DOHH2 (cell line): Measurements from ENCODE around the gene IPCEF1.
"Not testable (repeated sequence)": the region's sequence is repeated elsewhere in the genome, so short reads cannot be mapped to it uniquely, and the experiment has no call there.

Experiments
- H3F3A ChIP-seq: fragments of 200-600 bp; sonication (generic), shearing (Covaris generic); 2 replicates; pipeline ENCODE4 v1.6.0; 2016; ENCODE audit warnings: antibody characterized with exemption, mild to moderate bottlenecking; ENCODE audit not compliant: control insufficient read depth, insufficient read depth
- H3K27ac ChIP-seq: fragments of 200-600 bp; sonication (generic); 2 replicates; pipeline ENCODE4 v1.5.1; 2014; ENCODE audit warnings: low read depth, mild to moderate bottlenecking, low read length, moderate library complexity
- H3K27me3 ChIP-seq: fragments of 200-600 bp; sonication (generic); 2 replicates; pipeline ENCODE4 v1.6.1; 2014; ENCODE audit warnings: mild to moderate bottlenecking, low read length, mixed read lengths; ENCODE audit not compliant: control insufficient read depth
- H3K36me3 ChIP-seq: fragments of 200-600 bp; sonication (generic); 2 replicates; pipeline ENCODE4 v1.6.1; 2014; ENCODE audit warnings: mild to moderate bottlenecking, low read length, moderate library complexity, mixed read lengths; ENCODE audit not compliant: control insufficient read depth
- H3K4me1 ChIP-seq: fragments of 200-600 bp; sonication (generic); 2 replicates; pipeline ENCODE4 v1.6.1; 2014; ENCODE audit warnings: mild to moderate bottlenecking, low read length, mixed read lengths; ENCODE audit not compliant: control insufficient read depth
- H3K4me2 ChIP-seq: fragments of 200-600 bp; sonication (generic); 2 replicates; pipeline ENCODE4 v1.6.0; 2014; ENCODE audit warnings: mild to moderate bottlenecking, low read length, moderate library complexity
- H3K4me3 ChIP-seq: fragments of 200-600 bp; sonication (generic); 2 replicates; pipeline ENCODE4 v1.5.1; 2014; ENCODE audit warnings: mild to moderate bottlenecking, low read length, mixed read lengths
- H3K79me2 ChIP-seq: fragments of 200-600 bp; sonication (generic); 2 replicates; pipeline ENCODE4 v1.6.1; 2014; ENCODE audit warnings: mild to moderate bottlenecking, low read length, mixed read lengths; ENCODE audit not compliant: control insufficient read depth
- H3K9me2 ChIP-seq: fragments of 200-600 bp; sonication (generic); replicated peaks from 2 replicates; pipeline ENCODE4 v1.6.1; 2014; ENCODE audit warnings: mild to moderate bottlenecking, low read length, mixed read lengths; ENCODE audit not compliant: control insufficient read depth
- H3K9me3 ChIP-seq: fragments of 200-600 bp; sonication (generic); 2 replicates; pipeline ENCODE4 v1.6.1; 2014; ENCODE audit warnings: antibody characterized with exemption, low read length, mixed read lengths; ENCODE audit not compliant: control insufficient read depth, insufficient read depth
- H4K20me1 ChIP-seq: fragments of 200-600 bp; sonication (generic); 2 replicates; pipeline ENCODE4 v1.6.0; 2014; ENCODE audit warnings: low read depth, mild to moderate bottlenecking, antibody characterized with exemption, low read length, moderate library complexity; ENCODE audit not compliant: control insufficient read depth, insufficient read depth
- CTCF ChIP-seq: fragments of 200-600 bp; sonication (generic); IDR thresholded peaks from one replicate; pipeline ENCODE4 v1.5.1; 2014; ENCODE audit warnings: antibody characterized with exemption, mild to moderate bottlenecking, low read depth, low read length; ENCODE audit not compliant: poor library complexity, severe bottlenecking
- EZH2phosphoT487 ChIP-seq: fragments of 200-600 bp; sonication (generic); IDR thresholded peaks from 2 replicates; pipeline ENCODE4 v1.6.1; 2017; ENCODE audit warnings: borderline replicate concordance, mild to moderate bottlenecking, antibody characterized with exemption, low read length, moderate library complexity, mixed read lengths

The IPCEF1 gene

GRCh38 chr6:154331750-154332149, 24.9 kb downstream of the IPCEF1 start:
- H3K27ac ChIP-seq = no peak overlapping the region
- H3K4me2 ChIP-seq = no peak overlapping the region
- no peak for TF ChIP-seq EZH2phosphoT487
- TF ChIP-seq CTCF = no peak
- no peaks in the 10 kb centered on the region for H3K9me2 ChIP-seq
- H3K4me3 ChIP-seq = no peak overlapping the region
- H3K27me3 ChIP-seq = no peaks in the 10 kb centered on the region
- H3K36me3 ChIP-seq = no peaks in the 10 kb centered on the region
- H3K9me3 ChIP-seq = no peaks in the 10 kb centered on the region
- H4K20me1 ChIP-seq = no peaks in the 10 kb centered on the region
- H3K79me2 ChIP-seq = no peaks in the 10 kb centered on the region
- no peaks in the 10 kb centered on the region for H3K4me1 ChIP-seq
- H3F3A ChIP-seq = no peaks in the 10 kb centered on the region

- H3K36me3 ChIP-seq = no peaks in the 10 kb centered on the region
- H3K4me3 ChIP-seq = no peak overlapping the region
- H3K4me2 ChIP-seq = no peak overlapping the region
- no peak overlapping the region for H3K27ac ChIP-seq
- no peaks in the 10 kb centered on the region for H3K9me2 ChIP-seq
- no peaks in the 10 kb centered on the region for H3K79me2 ChIP-seq
- H3K4me1 ChIP-seq = no peaks in the 10 kb centered on the region
- H3K27me3 ChIP-seq = no peaks in the 10 kb centered on the region
- TF ChIP-seq EZH2phosphoT487 (no peak), CTCF (no peak)
- no peaks in the 10 kb centered on the region for H3K9me3 ChIP-seq
- no peaks in the 10 kb centered on the region for H3F3A ChIP-seq
- no peaks in the 10 kb centered on the region for H4K20me1 ChIP-seq
Observed at GRCh38 chr6:154329350-154330170, 27.0 kb downstream of the IPCEF1 start.

GRCh38 chr6:154327313-154327712, 29.3 kb downstream of the IPCEF1 start:
- not testable (repeated sequence) for H3F3A ChIP-seq, H3K4me2 ChIP-seq, H3K79me2 ChIP-seq, H4K20me1 ChIP-seq, H3K27ac ChIP-seq, H3K27me3 ChIP-seq, H3K9me2 ChIP-seq, H3K9me3 ChIP-seq, H3K4me3 ChIP-seq, H3K4me1 ChIP-seq, H3K36me3 ChIP-seq

GRCh38 chr6:154325142-154325541, 31.5 kb downstream of the IPCEF1 start:
- H3K4me2 ChIP-seq = no peak overlapping the region
- no peak overlapping the region for H3K27ac ChIP-seq
- H3F3A ChIP-seq = no peaks in the 10 kb centered on the region
- no peaks in the 10 kb centered on the region for H3K27me3 ChIP-seq
- no peak overlapping the region for H3K4me3 ChIP-seq
- H3K79me2 ChIP-seq = no peaks in the 10 kb centered on the region
- no peaks in the 10 kb centered on the region for H3K4me1 ChIP-seq
- H3K36me3 ChIP-seq = no peaks in the 10 kb centered on the region
- H4K20me1 ChIP-seq = no peaks in the 10 kb centered on the region
- no peaks in the 10 kb centered on the region for H3K9me2 ChIP-seq
- H3K9me3 ChIP-seq = no peaks in the 10 kb centered on the region
- TF ChIP-seq CTCF (no peak), EZH2phosphoT487 (no peak)
